Hepatocyte (in vitro differentiated cells): Measurements from ENCODE around the gene HBA1.

Source experiments
- CTCF ChIP-seq: fragments of 200-600 bp; sonication (generic); IDR thresholded peaks from 2 replicates; pipeline ENCODE4 v1.5.1; 2016; ENCODE audit warnings: antibody characterized with exemption, mild to moderate bottlenecking; ENCODE audit not compliant: poor library complexity
- EZH2 ChIP-seq: fragments of 200-600 bp; sonication (generic); IDR thresholded peaks from 2 replicates; pipeline ENCODE4 v1.6.1; 2016; ENCODE audit warnings: antibody characterized with exemption, mild to moderate bottlenecking, borderline replicate concordance
- EZH2phosphoT487 ChIP-seq: fragments of 200-600 bp; sonication (generic); IDR thresholded peaks from one replicate; pipeline ENCODE4 v1.6.1; 2018; ENCODE audit warnings: antibody characterized with exemption, mild to moderate bottlenecking, low read depth, moderate library complexity; ENCODE audit not compliant: unreplicated experiment, severe bottlenecking

- no peak for TF ChIP-seq CTCF
- no peak for TF ChIP-seq EZH2
- no peak for TF ChIP-seq EZH2phosphoT487
Measured at GRCh38 chr16:144797-145252, 31.7 kb upstream of the HBA1 start.
